GDM1 (cell line): ENCODE data around the gene EDIL3.
"Not testable (repeated sequence)": the region's sequence is repeated elsewhere in the genome, so short reads cannot be mapped to it uniquely, and the experiment has no call there.

ENCODE experiments used
- DNase-seq: peaks from one replicate; lab custom pipeline; 2025; lab: John Stamatoyannopoulos, UW

EDIL3 gene

GRCh38 chr5:84299959-84300358, 84.7 kb downstream of the EDIL3 start:
- DNase-seq: no peak

DNA sequence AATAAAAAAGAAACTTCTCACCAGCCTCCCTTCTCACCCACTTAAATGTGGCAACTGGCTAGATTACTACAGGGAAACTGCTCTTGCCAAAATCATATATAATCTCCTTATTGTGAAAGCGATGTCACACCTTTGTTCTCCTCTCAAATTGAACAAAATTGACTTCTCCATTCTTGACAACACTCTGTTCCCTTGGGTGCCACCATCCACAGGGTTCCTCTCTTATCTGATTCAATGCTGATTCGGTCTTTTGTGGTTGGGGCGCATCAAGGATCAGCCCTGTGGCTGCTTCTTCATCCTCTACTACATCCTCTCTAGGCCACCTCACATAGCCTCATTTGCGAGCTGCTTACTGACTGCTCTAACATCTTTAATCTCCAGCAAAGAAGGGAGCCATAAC, 86.1 kb downstream of the EDIL3 start:
- DNase-seq: no peak

DNA sequence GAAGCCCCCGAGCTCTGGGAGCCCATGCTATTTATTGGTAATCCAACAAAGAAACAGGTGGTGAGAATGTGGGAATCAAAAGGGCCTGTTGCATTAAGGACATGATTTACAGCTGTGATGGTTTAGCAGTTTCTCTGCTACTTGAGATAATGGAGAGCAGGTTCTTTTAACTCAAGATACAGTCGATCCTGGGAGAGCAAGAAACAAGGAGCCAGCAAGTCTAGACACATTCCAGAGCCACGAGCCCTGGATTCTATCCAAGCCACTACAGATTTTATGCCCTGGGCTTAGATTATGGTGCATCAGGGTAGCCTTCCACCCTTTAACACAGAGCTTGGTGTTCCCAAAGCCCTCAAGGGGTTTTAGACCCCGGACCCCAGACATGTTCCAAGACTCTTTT, 87.0 kb downstream of the EDIL3 start:
- DNase-seq: not testable (repeated sequence)

DNA sequence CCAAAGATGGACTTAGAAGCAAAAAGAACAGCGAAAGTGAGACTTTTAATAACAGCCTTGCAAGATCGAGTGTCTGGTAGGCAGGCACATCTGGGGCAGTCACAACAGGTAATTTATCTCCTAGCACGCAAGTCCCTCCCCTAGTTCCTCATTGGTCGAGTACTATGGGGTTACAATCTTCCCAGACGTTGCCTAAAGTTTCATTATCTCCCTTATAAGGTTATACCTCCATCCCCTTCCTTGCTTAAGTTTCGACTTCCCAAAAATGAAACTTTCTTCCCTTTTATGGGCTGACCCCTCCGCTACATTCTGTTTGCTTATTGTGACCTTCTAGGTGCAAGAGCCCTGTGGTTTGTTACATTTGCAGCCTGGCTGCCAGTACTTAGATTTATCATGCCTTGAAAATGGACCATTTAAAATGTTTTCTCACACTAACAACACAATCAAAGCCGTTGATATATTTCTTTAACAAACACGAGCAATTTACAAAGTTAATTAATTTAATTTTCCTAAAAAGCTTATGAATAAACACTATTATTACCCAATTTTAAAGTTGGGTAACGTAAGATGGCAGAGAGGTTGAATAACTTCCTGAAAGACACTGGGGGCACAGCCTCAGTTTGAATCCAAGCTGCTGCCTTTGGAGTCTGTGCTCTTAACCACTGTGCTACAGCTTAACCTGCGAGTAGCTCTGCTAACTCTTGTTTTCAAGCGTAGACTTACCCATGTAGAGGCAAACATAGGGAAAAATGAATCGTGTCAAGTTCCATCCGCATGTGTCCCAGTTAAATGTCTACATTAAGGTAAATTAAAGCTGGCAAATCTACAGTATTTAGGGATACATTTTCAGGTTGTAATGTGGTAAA, 91.7 kb downstream of the EDIL3 start:
- no peak for DNase-seq

GRCh38 chr5:84292000-84292642, 92.6 kb downstream of the EDIL3 start:
- DNase-seq: no peak

- DNase-seq: no peak
Observed at GRCh38 chr5:84290673-84291072, 94.0 kb downstream of the EDIL3 start.

- DNase-seq: no peak
Observed at GRCh38 chr5:84290161-84290560, 94.5 kb downstream of the EDIL3 start.

DNA sequence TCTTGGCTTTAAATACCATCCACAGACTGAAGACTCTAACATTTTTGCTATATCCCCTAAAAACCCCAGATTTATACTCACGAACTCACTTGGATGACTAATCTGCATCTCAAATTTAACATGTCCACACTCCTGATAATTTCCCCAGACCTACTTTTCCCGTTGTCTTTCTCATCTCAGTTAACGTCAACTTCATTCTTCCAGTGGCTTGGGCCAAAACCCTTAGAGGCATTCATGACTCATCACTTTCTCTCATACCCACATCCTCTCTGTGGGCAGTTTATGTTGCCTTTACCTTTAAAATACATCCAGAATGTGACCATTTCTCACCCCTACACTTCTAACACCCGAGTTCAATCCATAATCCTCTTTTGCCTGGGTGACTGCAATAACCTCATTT, 96.7 kb downstream of the EDIL3 start:
- DNase-seq: peak; percentile 60

DNA sequence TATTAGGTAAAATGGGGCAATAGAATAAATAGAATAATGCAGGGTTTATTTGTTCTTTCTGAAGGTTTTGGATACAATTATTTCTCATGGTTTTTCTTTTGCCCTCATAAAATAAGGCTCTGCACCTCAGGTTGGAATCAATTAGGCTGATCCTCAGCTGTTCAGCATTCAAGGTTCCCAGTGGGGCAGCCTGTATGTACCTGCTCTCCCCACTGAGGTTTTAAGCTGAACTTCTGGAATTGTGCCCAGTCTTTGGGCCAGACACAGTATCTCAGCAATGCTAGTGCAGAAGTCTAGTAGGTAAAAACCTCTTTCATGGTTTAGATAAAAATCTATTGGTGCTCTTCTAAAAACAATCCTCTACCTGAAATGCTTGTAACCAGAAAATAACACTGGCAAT, 98.0 kb downstream of the EDIL3 start:
- DNase-seq: no peak

GRCh38 chr5:84285641-84286637, 98.7 kb downstream of the EDIL3 start:
- DNase-seq: no peak

DNA sequence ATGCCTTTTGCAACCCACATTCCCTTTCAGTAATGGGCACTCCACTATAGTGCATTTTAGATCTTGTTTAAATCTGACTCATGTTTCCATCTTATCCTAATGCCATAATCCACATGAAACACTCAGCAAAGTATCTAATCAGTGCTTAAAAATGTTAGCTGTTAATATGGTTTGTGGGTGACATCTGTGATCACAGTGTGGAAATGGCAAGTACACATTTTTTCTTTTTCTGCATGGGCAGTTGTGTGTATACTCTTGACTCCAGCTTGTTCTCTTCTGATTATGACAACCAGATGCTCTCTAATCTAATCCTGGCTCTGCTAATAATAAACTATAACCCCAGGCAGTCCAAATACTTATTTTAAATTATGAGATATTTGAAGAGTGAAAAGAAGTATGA, 103.3 kb downstream of the EDIL3 start:
- DNase-seq: no peak

GRCh38 chr5:84279234-84279633, 105.4 kb downstream of the EDIL3 start:
- no peak for DNase-seq

DNA sequence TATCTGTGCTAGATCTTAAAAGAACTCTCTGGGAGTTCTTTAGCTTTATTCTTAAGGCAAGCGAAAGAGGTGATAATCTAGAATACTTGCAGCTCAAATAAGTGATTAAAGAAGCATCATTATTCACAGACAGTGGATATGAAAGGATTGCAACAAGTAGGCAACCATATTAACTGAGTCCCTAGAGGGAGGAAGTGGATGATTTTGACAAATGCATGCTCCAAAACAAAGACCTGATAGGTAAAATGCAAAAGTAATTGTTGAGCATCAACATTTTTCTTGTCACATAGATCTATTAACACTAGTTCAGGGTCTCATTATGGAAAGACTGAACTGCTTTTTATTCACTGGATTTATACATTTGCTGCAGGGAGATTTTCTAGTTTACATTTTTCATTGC, 109.1 kb downstream of the EDIL3 start:
- DNase-seq: no peak

GRCh38 chr5:84274585-84275468, 109.9 kb downstream of the EDIL3 start:
- peak; percentile 2 for DNase-seq

DNA sequence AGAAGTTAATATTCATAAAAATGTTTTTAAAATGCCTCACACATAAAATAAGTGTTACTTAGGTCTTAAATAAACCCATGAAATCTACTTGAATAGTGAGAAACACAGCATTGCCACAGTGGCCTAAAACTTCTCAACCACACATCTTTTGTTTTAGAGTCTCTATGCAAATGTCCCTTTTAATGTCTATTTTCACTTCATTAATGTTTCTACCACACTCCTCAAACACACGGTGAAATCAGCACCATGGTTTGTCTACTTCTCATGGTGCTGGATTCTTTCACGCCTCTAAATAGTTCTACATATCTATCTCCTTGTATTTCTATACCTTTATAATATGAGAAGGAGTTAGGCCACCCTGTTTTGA, 111.2 kb downstream of the EDIL3 start:
- DNase-seq: no peak

GRCh38 chr5:84272771-84273516, 111.7 kb downstream of the EDIL3 start:
- no peak for DNase-seq

DNA sequence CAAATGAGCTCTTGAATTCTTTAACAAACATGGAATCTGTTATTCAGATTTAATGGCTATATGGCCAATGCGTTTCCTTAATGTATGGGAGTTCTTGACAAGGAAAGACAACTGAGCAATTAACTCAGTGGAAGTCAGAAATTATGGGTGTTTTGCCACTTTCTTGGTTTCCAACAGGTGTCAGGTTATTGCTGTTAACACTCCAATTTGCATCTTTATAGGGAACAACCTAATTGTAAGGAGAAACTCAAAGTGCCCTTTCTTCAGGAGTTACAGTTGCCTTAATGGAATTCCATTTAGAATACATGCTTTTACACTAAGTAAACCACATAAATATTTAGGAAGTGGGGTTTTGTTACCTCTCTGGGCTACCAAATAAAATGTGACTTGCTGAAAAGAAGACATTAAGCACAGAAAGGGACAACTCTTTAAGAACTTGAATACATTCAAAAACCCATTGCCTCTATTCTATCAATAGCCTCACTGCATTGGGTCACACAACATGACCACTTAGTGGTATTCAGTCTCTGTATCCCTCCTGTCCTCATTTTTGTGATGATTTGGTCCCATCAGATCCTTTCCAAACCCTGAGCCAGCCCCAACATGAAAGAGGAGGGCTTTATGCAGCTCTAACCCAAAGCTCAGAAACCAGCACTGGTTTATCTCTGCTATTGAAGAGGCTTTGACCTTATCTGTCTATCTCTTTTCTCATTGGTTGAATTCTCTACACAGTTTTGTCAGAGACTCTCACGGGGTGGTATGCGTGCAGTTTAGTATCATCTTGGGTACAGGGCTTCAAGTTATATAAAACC, 118.7 kb downstream of the EDIL3 start:
- DNase-seq: no peak

DNA sequence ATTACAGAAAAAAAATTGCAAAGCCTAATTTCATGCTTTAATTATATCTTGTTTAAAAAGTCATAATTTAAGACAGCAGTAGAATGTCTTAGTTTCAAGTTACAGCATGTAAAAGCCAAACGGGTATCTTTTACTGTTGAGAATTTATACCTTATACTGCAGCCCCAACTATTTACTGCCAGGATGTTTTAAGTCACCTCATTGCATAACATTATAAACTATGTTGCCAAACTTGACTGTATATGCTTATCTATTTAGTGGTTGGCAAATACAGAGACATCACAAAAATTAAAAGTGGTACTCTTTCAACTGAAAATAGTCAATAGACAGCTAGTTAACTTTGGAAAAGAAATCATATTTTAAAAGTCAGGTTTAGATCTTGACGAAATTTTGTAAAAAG, 119.5 kb downstream of the EDIL3 start:
- DNase-seq: no peak

- DNase-seq: no peak
Observed at GRCh38 chr5:84260939-84261338, 123.7 kb downstream of the EDIL3 start.

- DNase-seq: no peak
Observed at GRCh38 chr5:84260140-84260539, 124.5 kb downstream of the EDIL3 start.
